ENCODE measurements around the gene C14orf180. TPM values are rescaled to one million over a fixed set of nuclear protein-coding genes. Genes with fewer than 3 reads are reported as not detected.

Gene C14orf180
- total and polyA plus RNA-seq, 2 of the 8 experiments (the other 6 are each of a cell fraction or from before 2014, with no cell fraction given), result not detected

DNA sequence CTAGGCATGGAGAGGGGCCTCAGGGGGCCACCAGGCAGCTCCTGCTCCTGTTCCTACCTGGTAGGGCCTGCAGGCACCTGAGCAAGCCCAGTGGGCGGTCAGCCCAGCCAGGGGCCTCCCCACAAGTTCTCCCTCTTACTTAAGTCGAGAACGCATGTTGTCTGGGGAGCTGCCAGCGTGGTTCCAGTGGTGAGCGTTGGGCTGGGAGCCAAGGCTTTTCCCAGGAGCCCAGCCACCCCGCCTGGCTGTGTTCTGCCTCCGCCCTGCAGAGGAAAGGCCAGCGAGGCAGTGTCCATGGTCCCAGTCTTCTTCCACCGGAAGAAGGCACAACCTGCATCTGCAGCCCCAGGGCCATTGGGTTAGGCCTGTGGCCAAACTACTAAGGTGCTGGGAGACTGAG is 1.4 kb downstream of the C14orf180 start (continued):
- TF ChIP-seq, protein P1, sequence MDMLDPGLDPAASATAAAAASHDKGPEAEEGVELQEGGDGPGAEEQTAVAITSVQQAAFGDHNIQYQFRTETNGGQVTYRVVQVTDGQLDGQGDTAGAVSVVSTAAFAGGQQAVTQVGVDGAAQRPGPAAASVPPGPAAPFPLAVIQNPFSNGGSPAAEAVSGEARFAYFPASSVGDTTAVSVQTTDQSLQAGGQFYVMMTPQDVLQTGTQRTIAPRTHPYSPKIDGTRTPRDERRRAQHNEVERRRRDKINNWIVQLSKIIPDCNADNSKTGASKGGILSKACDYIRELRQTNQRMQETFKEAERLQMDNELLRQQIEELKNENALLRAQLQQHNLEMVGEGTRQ (IDR thresholded peaks at IDR 0.05; ENCODE audit: low read length), result no peak
- TF ChIP-seq SP2 (IDR thresholded peaks at IDR 0.05; ENCODE audit: low read length), result no peak
- no peak for TF ChIP-seq ZNF274 (IDR thresholded peaks at IDR 0.05; ENCODE audit: borderline replicate concordance, extremely low read depth, low read length)
- TF ChIP-seq POU5F1 (IDR thresholded peaks at IDR 0.05; ENCODE audit: low read depth, low read length), result no peak
- no peak for TF ChIP-seq CHD1 (IDR thresholded peaks at IDR 0.05; ENCODE audit: low read depth, low read length)
- TF ChIP-seq EZH2 (IDR thresholded peaks at IDR 0.05; ENCODE audit: low read depth, low read length, severe bottlenecking), result no peak
